Thyroid gland (tissue), 4 donors: ENCODE measurements around the gene MESP2.

Experiments
- CTCF ChIP-seq, 6 experiments: fragments of 200-600 bp in 3 of 6; fragments of 450-650 bp in 3 of 6; sonication (generic) in 3 of 6; IDR thresholded peaks; one replicate each; pipeline ENCODE4 v1.5.1; 2016 to 2019; ENCODE audit warnings: antibody characterized with exemption in 6 of 6, mild to moderate bottlenecking in 2 of 6, inconsistent platforms in 1 of 6, moderate library complexity in 1 of 6
- POLR2A ChIP-seq, 2 donors: fragments of 450-650 bp; IDR thresholded peaks; one replicate each; pipeline ENCODE4 v1.6.1; 2017; ENCODE audit warnings: antibody characterized with exemption in 2 of 2, mild to moderate bottlenecking in 2 of 2, moderate library complexity in 1 of 2

- TF ChIP-seq CTCF (IDR thresholded peaks at IDR 0.05) (no peak), POLR2A (IDR thresholded peaks at IDR 0.05) (no peak)
These were observed 23.9 kb downstream of the MESP2 start for GRCh38 chr15:89799918-89800498.
